ENCODE data around the gene STUM. TPM values are rescaled to one million over a fixed set of nuclear protein-coding genes. Genes with fewer than 3 reads are reported as not detected.

STUM gene
- total RNA-seq, 1 experiment from 2014 or later = 0.37 TPM

DNA sequence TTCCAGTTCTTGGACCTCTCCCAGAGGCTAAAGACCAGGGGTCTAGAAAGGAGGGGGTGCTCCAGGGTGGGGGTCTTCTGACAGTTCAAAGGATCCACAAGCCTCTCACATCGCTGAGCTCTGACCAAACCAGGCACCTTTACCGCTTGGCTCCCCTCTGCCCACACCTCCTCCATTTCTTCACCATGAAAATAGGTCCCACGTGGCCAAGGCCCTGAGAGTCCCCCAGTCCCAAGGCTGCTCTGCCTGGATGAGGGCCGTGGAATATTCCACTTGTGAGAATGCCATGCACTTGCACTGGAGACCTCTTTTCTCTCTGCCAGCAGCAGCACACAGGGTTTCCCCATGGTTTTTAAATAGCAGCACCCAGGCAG lies 103.2 kb downstream of the STUM start:
- CTCF ChIA-PET = interaction anchor here (0.7 to 6.2 kb wide), 6 partner anchors 13 to 55 kb away, joined by 3 to 54 read pairs (median 4); no protein-coding TSS in a partner anchor
- intact Hi-C loops (cut with micrococcal nuclease) = no loop called here
- BruUV-seq (replicated peaks) = no TSS peak

DNA sequence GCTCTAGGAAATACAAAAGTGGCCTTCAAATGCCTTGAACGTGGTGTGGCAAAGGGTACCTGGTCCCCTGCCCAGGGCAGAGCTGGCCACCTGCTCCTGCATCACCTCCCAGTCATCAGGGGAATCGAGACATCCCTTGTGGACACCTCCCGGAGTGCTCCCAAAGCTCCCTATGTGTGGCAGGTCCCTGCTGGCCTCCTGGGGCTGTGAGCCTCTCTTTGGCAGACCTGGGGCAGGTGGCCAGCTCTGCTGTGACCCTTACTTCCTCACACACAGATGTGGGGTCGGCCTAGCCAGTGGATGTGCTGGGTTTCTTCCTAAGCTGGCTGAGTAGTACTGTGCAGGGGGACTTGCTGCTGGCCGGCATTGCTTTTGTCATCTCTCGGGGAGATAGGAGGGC lies 104.0 kb downstream of the STUM start:
- Mint-ChIP-seq H3K27me3 (ENCODE audit: insufficient read depth, unreplicated experiment) (no peaks in the 10 kb centered on the region), H3K36me3 (ENCODE audit: insufficient read depth, unreplicated experiment) (peaks cover 5% of the 10 kb centered on the region), H3K9me3 (ENCODE audit: unreplicated experiment) (no peaks in the 10 kb centered on the region), H3K4me3 (ENCODE audit: unreplicated experiment) (no peak overlapping the region), H3K4me1 (ENCODE audit: insufficient read depth, unreplicated experiment) (peaks cover 18% of the 10 kb centered on the region), H3K27ac (ENCODE audit: low read depth, unreplicated experiment) (no peak overlapping the region)
- POLR2A ChIA-PET = interaction anchor here (0.8 to 2.4 kb wide), 2 partner anchors 10 to 11 kb away, joined by 3 to 7 read pairs; no protein-coding TSS in a partner anchor
- CTCF ChIA-PET = interaction anchor here (0.6 to 6.2 kb wide), 5 partner anchors 10 to 106 kb away, joined by 3 to 54 read pairs (median 3); no protein-coding TSS in a partner anchor
- no TSS peak for BruUV-seq (replicated peaks)
- DNase-seq (ENCODE audit: unreplicated experiment) = no peak
- intact Hi-C loops (cut with micrococcal nuclease) = no loop called here
- TF ChIP-seq, protein P1, sequence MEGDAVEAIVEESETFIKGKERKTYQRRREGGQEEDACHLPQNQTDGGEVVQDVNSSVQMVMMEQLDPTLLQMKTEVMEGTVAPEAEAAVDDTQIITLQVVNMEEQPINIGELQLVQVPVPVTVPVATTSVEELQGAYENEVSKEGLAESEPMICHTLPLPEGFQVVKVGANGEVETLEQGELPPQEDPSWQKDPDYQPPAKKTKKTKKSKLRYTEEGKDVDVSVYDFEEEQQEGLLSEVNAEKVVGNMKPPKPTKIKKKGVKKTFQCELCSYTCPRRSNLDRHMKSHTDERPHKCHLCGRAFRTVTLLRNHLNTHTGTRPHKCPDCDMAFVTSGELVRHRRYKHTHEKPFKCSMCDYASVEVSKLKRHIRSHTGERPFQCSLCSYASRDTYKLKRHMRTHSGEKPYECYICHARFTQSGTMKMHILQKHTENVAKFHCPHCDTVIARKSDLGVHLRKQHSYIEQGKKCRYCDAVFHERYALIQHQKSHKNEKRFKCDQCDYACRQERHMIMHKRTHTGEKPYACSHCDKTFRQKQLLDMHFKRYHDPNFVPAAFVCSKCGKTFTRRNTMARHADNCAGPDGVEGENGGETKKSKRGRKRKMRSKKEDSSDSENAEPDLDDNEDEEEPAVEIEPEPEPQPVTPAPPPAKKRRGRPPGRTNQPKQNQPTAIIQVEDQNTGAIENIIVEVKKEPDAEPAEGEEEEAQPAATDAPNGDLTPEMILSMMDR (IDR thresholded peaks at IDR 0.05; ENCODE audit: unreplicated experiment) = no peak

More for the DNA sequence above, 103.2 kb downstream of the STUM start:
- TF ChIP-seq, protein P1 (IDR thresholded peaks at IDR 0.05; ENCODE audit: unreplicated experiment) = no peak
- Mint-ChIP-seq H3K27ac (ENCODE audit: low read depth, unreplicated experiment) (no peak overlapping the region), H3K4me3 (ENCODE audit: unreplicated experiment) (no peak overlapping the region), H3K9me3 (ENCODE audit: unreplicated experiment) (no peaks in the 10 kb centered on the region), H3K36me3 (ENCODE audit: insufficient read depth, unreplicated experiment) (peaks cover 8% of the 10 kb centered on the region), H3K27me3 (ENCODE audit: insufficient read depth, unreplicated experiment) (no peaks in the 10 kb centered on the region), H3K4me1 (ENCODE audit: insufficient read depth, unreplicated experiment) (peaks cover 9% of the 10 kb centered on the region)
- DNase-seq (ENCODE audit: unreplicated experiment) = no peak
- POLR2A ChIA-PET = interaction anchor here (2.4 kb wide), 1 partner anchor 11 kb away, joined by 7 read pairs; no protein-coding TSS in a partner anchor

DNA sequence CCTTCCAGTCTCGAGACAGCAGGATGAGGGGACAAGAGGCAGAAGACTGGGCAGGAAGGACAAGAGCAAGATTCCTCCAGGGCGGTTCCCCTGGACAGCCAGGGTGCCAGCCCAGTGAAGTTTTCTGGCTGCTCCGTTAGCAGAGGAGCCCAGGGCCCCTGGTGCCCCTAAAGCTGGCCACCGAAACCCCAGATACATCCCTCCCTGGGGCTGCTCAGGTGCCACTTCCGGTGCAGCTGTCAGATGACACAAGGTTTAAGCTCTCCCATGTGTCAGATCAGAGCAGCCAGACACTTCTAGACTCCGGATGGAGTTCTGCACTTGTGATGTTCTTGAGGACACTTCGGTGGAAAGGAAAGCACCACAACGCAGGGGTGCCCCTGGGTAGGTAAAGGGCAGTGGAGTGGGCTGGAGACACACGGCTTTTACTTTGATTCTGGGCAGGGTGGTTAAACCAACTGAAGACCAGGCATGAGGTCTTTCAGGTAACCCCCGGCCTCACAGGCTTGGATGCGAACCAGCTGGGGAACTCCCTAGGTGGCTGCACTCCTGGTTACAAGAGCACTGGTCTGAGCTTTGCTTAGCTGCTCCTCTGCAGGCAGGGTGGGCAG lies 104.9 kb downstream of the STUM start:
- H3K36me3 Mint-ChIP-seq (ENCODE audit: insufficient read depth, unreplicated experiment) = peaks cover 5% of the 10 kb centered on the region
- BruUV-seq (replicated peaks) = no TSS peak
- intact Hi-C loops (cut with micrococcal nuclease) = no loop called here
- TF ChIP-seq, protein P1 (IDR thresholded peaks at IDR 0.05; ENCODE audit: unreplicated experiment) = no peak
- peaks cover 26% of the 10 kb centered on the region for H3K4me1 Mint-ChIP-seq (ENCODE audit: insufficient read depth, unreplicated experiment)
- ChIA-PET CTCF (interaction anchor here (0.6 to 6.2 kb wide), 7 partner anchors 10 to 94 kb away, joined by 3 to 54 read pairs (median 4); no protein-coding TSS in a partner anchor), POLR2A (interaction anchor here (0.6 to 2.3 kb wide), 3 partner anchors 10 to 170 kb away, joined by 3 to 8 read pairs (median 3); no protein-coding TSS in a partner anchor)
- DNase-seq (ENCODE audit: unreplicated experiment) = no peak
- no peak overlapping the region for H3K4me3 Mint-ChIP-seq (ENCODE audit: unreplicated experiment)
- H3K9me3 Mint-ChIP-seq (ENCODE audit: unreplicated experiment) = no peaks in the 10 kb centered on the region
- H3K27me3 Mint-ChIP-seq (ENCODE audit: insufficient read depth, unreplicated experiment) = no peaks in the 10 kb centered on the region
- peak overlapping the region; percentile 36 for H3K27ac Mint-ChIP-seq (ENCODE audit: low read depth, unreplicated experiment)

DNA sequence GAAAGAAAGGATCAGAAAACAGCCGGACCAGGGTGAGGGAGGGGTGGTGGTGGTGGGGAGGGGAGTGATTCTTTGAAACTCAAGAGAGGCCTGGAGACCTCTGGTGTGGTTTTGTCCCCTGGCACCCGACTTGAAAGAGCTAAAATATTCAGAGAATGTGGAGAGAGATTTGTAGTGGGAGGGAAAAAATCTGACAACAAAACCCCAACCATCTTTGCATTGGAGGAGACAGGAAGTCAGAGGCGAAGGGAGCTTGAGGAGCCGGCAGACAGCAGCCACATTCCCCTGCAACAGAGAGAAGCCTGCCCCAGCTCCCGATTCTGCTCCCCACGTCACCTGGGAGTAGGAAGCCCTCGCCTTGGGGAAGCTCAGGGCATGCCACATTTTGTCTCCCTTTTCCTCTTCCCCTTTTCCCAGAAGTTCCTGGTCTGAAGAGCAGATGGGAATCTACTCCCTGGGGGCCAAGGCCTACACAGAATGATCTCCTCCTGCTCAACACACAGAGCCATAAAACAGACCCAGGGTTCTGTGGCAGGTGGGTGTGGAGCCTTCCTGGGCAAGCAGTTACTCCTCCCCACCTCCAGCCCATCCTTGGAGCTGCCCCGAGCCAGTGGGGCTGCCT lies 105.6 kb downstream of the STUM start:
- intact Hi-C loops (cut with micrococcal nuclease) = no loop called here
- CTCF ChIA-PET = interaction anchor here (0.6 to 6.2 kb wide), 8 partner anchors 11 to 44 kb away, joined by 3 to 54 read pairs (median 4); no protein-coding TSS in a partner anchor
- H3K36me3 Mint-ChIP-seq (ENCODE audit: insufficient read depth, unreplicated experiment) = peaks cover 5% of the 10 kb centered on the region

More for the DNA sequence above, 105.6 kb downstream of the STUM start:
- DNase-seq (ENCODE audit: unreplicated experiment) = no peak
- TF ChIP-seq, protein P1 (IDR thresholded peaks at IDR 0.05; ENCODE audit: unreplicated experiment) = no peak
- Mint-ChIP-seq H3K4me1 (ENCODE audit: insufficient read depth, unreplicated experiment) (peaks cover 28% of the 10 kb centered on the region), H3K9me3 (ENCODE audit: unreplicated experiment) (no peaks in the 10 kb centered on the region), H3K4me3 (ENCODE audit: unreplicated experiment) (no peak overlapping the region), H3K27ac (ENCODE audit: low read depth, unreplicated experiment) (no peak overlapping the region), H3K27me3 (ENCODE audit: insufficient read depth, unreplicated experiment) (no peaks in the 10 kb centered on the region)
- no TSS peak for BruUV-seq (replicated peaks)
- POLR2A ChIA-PET = interaction anchor here (0.6 to 2.3 kb wide), 5 partner anchors 9 to 695 kb away, joined by 3 to 8 read pairs (median 3); no protein-coding TSS in a partner anchor
